Iris pigment epithelial cell (primary cell): Measurements from ENCODE around the gene RPL13.

Experiments
- DNase-seq: peaks from one replicate; pipeline ENCODE4 v3.0.0-alpha.2; 2011; ENCODE audit warnings: low read depth

Gene RPL13

GRCh38 chr16:89545044-89545830, 15.2 kb upstream of the RPL13 start:
- no peak for DNase-seq

GRCh38 chr16:89545831-89546574, 14.5 kb upstream of the RPL13 start:
- no peak for DNase-seq

- no peak for DNase-seq
Observed at GRCh38 chr16:89546781-89547180, 13.7 kb upstream of the RPL13 start.

- no peak for DNase-seq
Observed at GRCh38 chr16:89547291-89547690, 13.2 kb upstream of the RPL13 start.

- no peak for DNase-seq
Observed at GRCh38 chr16:89547860-89548259, 12.6 kb upstream of the RPL13 start.

GRCh38 chr16:89548344-89549006, 12.0 kb upstream of the RPL13 start:
- DNase-seq = no peak

GRCh38 chr16:89549007-89549700, 11.3 kb upstream of the RPL13 start:
- no peak for DNase-seq

GRCh38 chr16:89550421-89551007, 10.0 kb upstream of the RPL13 start:
- no peak for DNase-seq

- DNase-seq = no peak
Observed at GRCh38 chr16:89552329-89552728, 8.2 kb upstream of the RPL13 start.

GRCh38 chr16:89552913-89553312, 7.6 kb upstream of the RPL13 start:
- DNase-seq = no peak

GRCh38 chr16:89553733-89554132, 6.7 kb upstream of the RPL13 start:
- no peak for DNase-seq

- DNase-seq = no peak
Observed at GRCh38 chr16:89554343-89554742, 6.1 kb upstream of the RPL13 start.

GRCh38 chr16:89555265-89555664, 5.2 kb upstream of the RPL13 start:
- DNase-seq = no peak

- no peak for DNase-seq
Observed at GRCh38 chr16:89555780-89556179, 4.7 kb upstream of the RPL13 start.

- DNase-seq = peak; percentile 79
Observed at GRCh38 chr16:89556750-89557689, 3.5 kb upstream of the RPL13 start.

- no peak for DNase-seq
Observed at GRCh38 chr16:89557690-89558490, 2.6 kb upstream of the RPL13 start.

GRCh38 chr16:89561142-89561883, 831 bp downstream of the RPL13 start:
- no peak for DNase-seq

- DNase-seq = peak; percentile 56
Observed at GRCh38 chr16:89561884-89562599, 1.6 kb downstream of the RPL13 start.

GRCh38 chr16:89562939-89563338, 2.5 kb downstream of the RPL13 start:
- DNase-seq = no peak
